Sigmoid colon (tissue), 7 donors: ENCODE measurements around the gene AHR. TPM values are rescaled to one million over a fixed set of nuclear protein-coding genes. Genes with fewer than 3 reads are reported as not detected.

Source experiments
- DNase-seq: peaks from one replicate; pipeline ENCODE4 v3.0.0-alpha.2; 2019
- H3K27ac ChIP-seq, 4 donors: fragments of 200-600 bp; sonication (generic); one replicate each; pipeline ENCODE4 v1.5.1; 2016 to 2019; ENCODE audit warnings: mild to moderate bottlenecking in 1 of 4
- H3K27me3 ChIP-seq, 3 donors: fragments of 200-600 bp; sonication (generic); one replicate each; pipeline ENCODE4 v1.5.1; 2019; ENCODE audit warnings: mild to moderate bottlenecking in 1 of 3
- H3K36me3 ChIP-seq, 4 donors: fragments of 200-600 bp; sonication (generic); one replicate each; pipeline ENCODE4 v1.5.1; 2016 to 2019
- H3K4me1 ChIP-seq, 4 donors: fragments of 200-600 bp; sonication (generic); one replicate each; pipeline ENCODE4 v1.5.1; 2017 to 2019
- H3K4me3 ChIP-seq, 4 donors: fragments of 200-600 bp; sonication (generic); one replicate each; pipeline ENCODE4 v1.5.1; 2017 to 2019; ENCODE audit warnings: mild to moderate bottlenecking in 2 of 4, moderate library complexity in 1 of 4
- H3K9me3 ChIP-seq, 4 donors: fragments of 200-600 bp in 3 of 4; sonication (generic) in 3 of 4; one replicate each; pipeline versions ENCODE4 v1.5.1 to v1.6.1; 2013 to 2019
- CTCF ChIP-seq, 4 experiments: fragments of 450-650 bp in 3 of 4; fragments of 200-600 bp in 1 of 4; IDR thresholded peaks; one replicate each; pipeline ENCODE4 v1.5.1; 2016 to 2019; ENCODE audit warnings: antibody characterized with exemption in 4 of 4, mild to moderate bottlenecking in 3 of 4, moderate library complexity in 2 of 4
- EP300 ChIP-seq, 4 donors: sonication (generic); formaldehyde crosslinking; IDR thresholded peaks; one replicate each; pipeline ENCODE4 v1.6.1; 2017; ENCODE audit warnings: antibody characterized with exemption in 4 of 4
- POLR2A ChIP-seq, 2 donors: fragments of 450-650 bp; IDR thresholded peaks; one replicate each; pipeline ENCODE4 v1.6.1; 2016; ENCODE audit warnings: antibody characterized with exemption in 2 of 2, mild to moderate bottlenecking in 2 of 2, moderate library complexity in 2 of 2
- POLR2AphosphoS5 ChIP-seq, 4 donors: sonication (generic); formaldehyde crosslinking; IDR thresholded peaks; one replicate each; pipeline ENCODE4 v1.6.1; 2017; ENCODE audit warnings: antibody characterized with exemption in 4 of 4
- WGBS, 2 donors: extraction: QIAGEN DNeasy Blood & Tissue Kit; methylation state at CpG; one replicate each; pipeline ENCODE4 v1.1.7; 2013; 5-methylcytosine and 5-hydroxymethylcytosine counted together
- intact Hi-C: fragments of 100-400 bp; cut with DNase I; formaldehyde crosslinking; loops from one replicate; pipeline ENCODE4 v1.15.1; 2023
- polyA plus RNA-seq, 3 donors: library from polyadenylated mRNA; stranded (reverse); fragments of 200-250 nt; gene quantifications; one replicate each; pipeline ENCODE4 v1.2.3, GENCODE V29; 2013
- total RNA-seq, 4 donors: library from RNA; depleted of rRNA; stranded (reverse); fragments of >200 nt; gene quantifications; one replicate each; pipeline ENCODE4 v1.1.0, GENCODE V29; 2016
- donor health status: healthy with polysubstance abuse.
- donor health status: Bipolar disorder and iron deficiency.
- donor health status: healthy.

The AHR gene
- total and polyA plus RNA-seq, 7 donors: 9.0 to 76.0 (median 41.8) TPM

GRCh38 chr7:17266565-17266964, 31.9 kb upstream of the AHR start:
- Histone ChIP-seq H3K4me1 (no peaks in the 10 kb centered on the region), H3K4me3 (no peak overlapping the region), H3K27me3 (no peaks in the 10 kb centered on the region), H3K9me3 (peaks cover 0 to 13% (median 12%) of the 10 kb centered on the region in 4 donors), H3K27ac (no peak overlapping the region), H3K36me3 (no peaks in the 10 kb centered on the region)
- DNase-seq: no peak
- intact Hi-C loops: no loop called here
- TF ChIP-seq CTCF (IDR thresholded peaks at IDR 0.05) (no peak), POLR2A (IDR thresholded peaks at IDR 0.05) (no peak), POLR2AphosphoS5 (IDR thresholded peaks at IDR 0.05) (no peak), EP300 (IDR thresholded peaks at IDR 0.05) (no peak)

GRCh38 chr7:17269341-17270221, 28.9 kb upstream of the AHR start:
- no peaks in the 10 kb centered on the region for H3K27me3 ChIP-seq
- no peaks in the 10 kb centered on the region for H3K36me3 ChIP-seq
- no peak for DNase-seq
- peaks cover 0 to 13% (median 12%) of the 10 kb centered on the region in 4 donors for H3K9me3 ChIP-seq
- H3K4me1 ChIP-seq: peaks cover 0 to under 1% (median under 1%) of the 10 kb centered on the region in 4 donors
- no peak overlapping the region for H3K4me3 ChIP-seq
- 92 to 94% methylated on average over 3 of the region's 3 CpGs for WGBS, 2 donors
- TF ChIP-seq CTCF (IDR thresholded peaks at IDR 0.05) (no peak), POLR2A (IDR thresholded peaks at IDR 0.05) (no peak), EP300 (IDR thresholded peaks at IDR 0.05) (no peak), POLR2AphosphoS5 (IDR thresholded peaks at IDR 0.05) (no peak)
- intact Hi-C loops: no loop called here
- H3K27ac ChIP-seq: no peak overlapping the region

- H3K4me1 ChIP-seq: peaks cover 0 to 27% (median 23%) of the 10 kb centered on the region in 4 donors
- H3K4me3 ChIP-seq: no peak overlapping the region
- TF ChIP-seq CTCF (IDR thresholded peaks at IDR 0.05) (no peak), EP300 (IDR thresholded peaks at IDR 0.05) (no peak), POLR2AphosphoS5 (IDR thresholded peaks at IDR 0.05) (no peak), POLR2A (IDR thresholded peaks at IDR 0.05) (no peak)
- intact Hi-C loops: no loop called here
- 49 to 59% methylated on average over 5 of the region's 5 CpGs for WGBS, 2 donors
- H3K27me3 ChIP-seq: no peaks in the 10 kb centered on the region
- peaks cover 0 to 11% (median 4%) of the 10 kb centered on the region in 4 donors for H3K9me3 ChIP-seq
- H3K27ac ChIP-seq: peak overlapping the region in 2 of 4 donors; percentile 65 to 78
- no peak for DNase-seq
- no peaks in the 10 kb centered on the region for H3K36me3 ChIP-seq
Observed at GRCh38 chr7:17274551-17275245, 23.8 kb upstream of the AHR start.

GRCh38 chr7:17275749-17276671, 22.4 kb upstream of the AHR start:
- intact Hi-C loops: no loop called here
- peak in 3 of 4 donors; percentile 26 to 58 (median 40) for TF ChIP-seq POLR2AphosphoS5 (IDR thresholded peaks at IDR 0.05)
- no peak for TF ChIP-seq EP300 (IDR thresholded peaks at IDR 0.05)
- Histone ChIP-seq H3K27me3 (no peaks in the 10 kb centered on the region), H3K9me3 (peaks cover 0 to 2% (median 0%) of the 10 kb centered on the region in 4 donors), H3K4me1 (peaks cover 0 to 27% (median 23%) of the 10 kb centered on the region in 4 donors), H3K27ac (peak overlapping the region; percentile 23 to 78 (median 67)), H3K4me3 (no peak overlapping the region), H3K36me3 (no peaks in the 10 kb centered on the region)
- 77 to 88% methylated on average over 4 of the region's 4 CpGs for WGBS, 2 donors
- no peak for DNase-seq
